A673 (cell line): Measurements from ENCODE around the gene NGEF. TPM values are rescaled to one million over a fixed set of nuclear protein-coding genes. Genes with fewer than 3 reads are reported as not detected.

Experiments used
- BruUV-seq: library from RNA; stranded (reverse); fragments of 400-500 nt; replicated peaks from 2 replicates; lab custom pipeline; 2021; lab: Mats Ljungman, UMichigan
- CTCF ChIA-PET: fragments of 300-600 bp; sonication (Branson Sonifier 250); formaldehyde crosslinking; loops from one replicate; lab custom pipeline; 2022; ENCODE audit warnings: antibody characterized with exemption; lab: Charles Lee
- POLR2A ChIA-PET: fragments of 300-600 bp; sonication (Branson Sonifier 250); formaldehyde crosslinking; loops from one replicate; lab custom pipeline; 2022; ENCODE audit warnings: antibody characterized with exemption; ENCODE audit not compliant: low non-redundant PET; lab: Charles Lee
- DNase-seq: peaks from one replicate; pipeline ENCODE4 v3.0.0-alpha.2; 2015; ENCODE audit warnings: low spot score
- H3K27ac ChIP-seq: fragments of 200-600 bp; sonication (generic); 2 replicates; pipeline ENCODE4 v1.5.1; 2016; ENCODE audit warnings: mixed run types, low read depth, mild to moderate bottlenecking, mixed read lengths, antibody characterized with exemption, low read length; ENCODE audit not compliant: poor library complexity, severe bottlenecking
- H3K27me3 ChIP-seq: fragments of 200-600 bp; sonication (generic); replicated peaks from 2 replicates; pipeline ENCODE4 v1.6.1; 2017; ENCODE audit warnings: mixed run types, low read depth, mild to moderate bottlenecking, mixed read lengths, antibody characterized with exemption, low read length; ENCODE audit not compliant: insufficient read depth, poor library complexity
- H3K36me3 ChIP-seq: fragments of 200-600 bp; sonication (generic); 2 replicates; pipeline ENCODE4 v1.6.1; 2016; ENCODE audit warnings: mixed run types, mild to moderate bottlenecking, mixed read lengths, antibody characterized with exemption, low read length; ENCODE audit not compliant: insufficient read depth, poor library complexity, severe bottlenecking
- H3K4me1 ChIP-seq: fragments of 200-600 bp; sonication (generic); 2 replicates; pipeline ENCODE4 v1.6.1; 2017; ENCODE audit warnings: mixed run types, mild to moderate bottlenecking, mixed read lengths, antibody characterized with exemption, low read length; ENCODE audit not compliant: insufficient read depth, poor library complexity, severe bottlenecking
- H3K4me3 ChIP-seq: fragments of 200-600 bp; sonication (generic); 2 replicates; pipeline ENCODE4 v1.5.1; 2016; ENCODE audit warnings: low read depth, mixed run types, mild to moderate bottlenecking, mixed read lengths, low read length; ENCODE audit not compliant: poor library complexity, severe bottlenecking
- H3K9me3 ChIP-seq: fragments of 200-600 bp; sonication (generic); 2 replicates; pipeline ENCODE4 v1.6.1; 2016; ENCODE audit warnings: mixed run types, low read depth, mild to moderate bottlenecking, mixed read lengths, antibody characterized with exemption, low read length; ENCODE audit not compliant: poor library complexity, severe bottlenecking
- CTCF ChIP-seq: fragments of 300-800, 200-600 bp; sonication (generic); conservative IDR thresholded peaks from 2 replicates; pipeline ENCODE4 v1.5.1; 2017; ENCODE audit warnings: low read depth, mild to moderate bottlenecking, antibody characterized with exemption, low read length, moderate library complexity, mixed read lengths
- EZH2 ChIP-seq: fragments of 200-600 bp; sonication (generic); IDR thresholded peaks from 2 replicates; pipeline ENCODE4 v1.6.1; 2017; ENCODE audit warnings: borderline replicate concordance, low read depth, mild to moderate bottlenecking, mixed read lengths, antibody characterized with exemption, low read length; ENCODE audit not compliant: poor library complexity, severe bottlenecking
- intact Hi-C: fragments of 100-400 bp; cut with micrococcal nuclease; formaldehyde crosslinking; loops from one replicate; pipeline ENCODE4 v1.10.0; 2022; ENCODE audit not compliant: unreplicated experiment
- total RNA-seq: library from RNA; stranded (reverse); gene quantifications from 2 replicates; pipeline ENCODE4 v1.2.3, GENCODE V29; 2021

Gene NGEF
- total RNA-seq, 1 experiment from 2014 or later = 0.69 TPM

DNA sequence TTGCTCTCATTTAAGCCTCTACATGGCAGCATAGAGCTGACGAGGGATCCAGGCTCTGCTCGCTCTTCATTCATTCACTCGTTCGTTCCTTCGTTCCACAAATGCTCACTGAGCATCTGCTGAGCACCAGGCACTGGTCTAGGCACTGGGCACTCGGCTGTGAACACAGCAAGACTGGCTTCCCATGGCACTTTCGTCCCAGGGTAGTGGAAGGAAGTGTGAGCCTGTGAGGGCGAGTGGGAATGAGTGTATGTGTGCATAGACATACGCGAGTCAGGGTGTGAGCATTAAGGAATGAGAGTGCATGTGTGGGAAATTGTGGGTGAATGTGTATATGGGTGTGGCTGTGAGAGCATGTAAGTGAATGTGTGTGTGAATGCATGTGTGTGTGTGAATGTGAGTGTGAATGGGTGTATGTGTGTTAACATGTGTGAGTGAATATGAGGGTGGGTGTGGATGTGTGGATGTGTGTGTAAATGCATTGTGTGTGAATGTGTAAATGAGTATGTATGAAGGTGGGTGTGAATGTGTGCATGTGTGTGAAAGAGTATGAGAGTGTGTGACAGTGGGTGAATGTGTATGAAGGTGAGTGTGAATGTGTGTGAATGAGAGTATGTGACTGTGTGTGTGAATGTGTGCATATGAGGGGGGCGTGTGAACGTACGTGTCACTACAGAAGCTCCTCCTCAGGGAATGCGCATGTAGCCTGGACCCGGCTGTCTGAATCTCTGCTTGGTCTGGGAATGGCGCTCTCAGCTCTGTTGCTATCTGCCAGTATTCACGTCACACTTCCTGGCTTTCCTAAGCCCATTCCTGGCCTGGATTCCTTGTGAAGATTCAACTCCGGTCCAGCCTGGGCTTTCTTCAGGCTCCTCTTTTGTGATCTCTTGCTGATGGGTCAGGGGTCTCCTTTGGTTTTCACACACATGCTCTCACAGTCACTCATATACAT lies 114.2 kb downstream of the NGEF start:
- no peak for TF ChIP-seq EZH2
- no peak for TF ChIP-seq CTCF
- BruUV-seq = no TSS peak
- no peak overlapping the region for H3K4me3 ChIP-seq
- intact Hi-C loops = no loop called here
- CTCF ChIA-PET = no interaction called here
- no peaks in the 10 kb centered on the region for H3K36me3 ChIP-seq
- H3K27me3 ChIP-seq = no peaks in the 10 kb centered on the region
- no peak for DNase-seq
- H3K9me3 ChIP-seq = no peaks in the 10 kb centered on the region
- no peaks in the 10 kb centered on the region for H3K4me1 ChIP-seq
- POLR2A ChIA-PET = no interaction called here
- no peak overlapping the region for H3K27ac ChIP-seq

- H3K4me3 ChIP-seq = no peak overlapping the region
- TF ChIP-seq EZH2 (no peak), CTCF (no peak)
- no peaks in the 10 kb centered on the region for H3K36me3 ChIP-seq
- H3K27ac ChIP-seq = no peak overlapping the region
- no peaks in the 10 kb centered on the region for H3K27me3 ChIP-seq
- no peaks in the 10 kb centered on the region for H3K4me1 ChIP-seq
- BruUV-seq = no TSS peak
- ChIA-PET CTCF (no interaction called here), POLR2A (no interaction called here)
- intact Hi-C loops = no loop called here
- no peak for DNase-seq
- no peaks in the 10 kb centered on the region for H3K9me3 ChIP-seq
Observed at GRCh38 chr2:232897598-232898408, 115.3 kb downstream of the NGEF start.

DNA sequence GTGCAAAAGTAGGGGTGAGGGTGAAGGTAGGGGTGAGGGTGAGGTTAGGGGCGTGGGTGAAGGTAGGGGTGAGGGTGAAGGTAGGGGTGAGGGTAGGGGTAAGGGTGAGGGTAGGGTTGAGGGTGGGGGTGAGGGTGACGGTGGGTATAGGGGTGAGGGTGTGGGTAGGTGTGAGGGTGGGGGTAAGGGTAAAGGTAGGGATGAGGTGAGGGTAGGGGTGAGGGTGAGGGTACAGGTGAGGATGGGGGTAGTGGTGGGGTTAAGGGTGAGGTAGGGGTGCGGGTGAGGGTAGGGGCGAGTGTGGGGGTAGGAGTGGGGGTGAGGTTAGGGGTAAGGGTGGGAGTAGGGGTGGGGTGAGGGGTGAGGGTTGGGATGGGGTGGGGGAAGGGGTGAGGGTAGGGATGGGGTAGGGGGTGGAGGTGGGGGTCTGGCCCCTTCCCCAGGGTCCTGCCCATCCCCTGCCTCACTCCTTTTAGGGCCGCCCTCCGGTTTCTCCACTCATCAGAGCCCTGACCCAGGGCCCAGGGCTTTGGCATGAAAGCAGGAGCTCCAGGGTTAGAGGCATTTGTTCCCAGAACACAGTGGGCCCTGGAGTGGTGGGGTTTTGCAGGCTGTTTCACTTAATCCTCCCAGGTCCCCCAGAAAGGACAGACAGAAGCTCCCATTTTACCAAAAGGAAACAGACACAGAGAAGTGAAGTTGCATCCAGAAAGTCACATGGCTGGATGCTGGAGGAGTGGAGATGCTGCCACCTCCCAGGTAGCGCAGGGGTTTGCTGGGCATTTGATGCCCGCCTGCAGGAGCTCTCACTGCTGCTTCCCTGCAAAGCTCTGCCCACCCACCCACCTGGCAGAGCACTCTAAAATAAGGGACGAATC lies 116.1 kb downstream of the NGEF start:
- ChIA-PET CTCF (no interaction called here), POLR2A (no interaction called here)
- no peak for TF ChIP-seq CTCF
- no peak for TF ChIP-seq EZH2
- no peak for DNase-seq
- Histone ChIP-seq H3K27ac (no peak overlapping the region), H3K4me1 (no peaks in the 10 kb centered on the region), H3K9me3 (no peaks in the 10 kb centered on the region), H3K27me3 (no peaks in the 10 kb centered on the region), H3K4me3 (no peak overlapping the region), H3K36me3 (no peaks in the 10 kb centered on the region)
- intact Hi-C loops = no loop called here
- BruUV-seq = no TSS peak
